Dermis blood vessel endothelial cell (primary cell): Measurements from ENCODE around the gene ANXA11. TPM values are rescaled to one million over a fixed set of nuclear protein-coding genes. Genes with fewer than 3 reads are reported as not detected.
A peak's percentile ranks its signal among the peaks of the same experiment; 100 is the strongest.

Experiments
- DNase-seq: peaks from one replicate; pipeline ENCODE4 v3.0.0; 2010
- total RNA-seq: library from RNA; depleted of rRNA; stranded (reverse); fragments of >200 nt; gene quantifications from 2 replicates; pipeline ENCODE4 v1.2.3, GENCODE V29; 2014

Gene ANXA11
- total RNA-seq, 1 donor from 2014 or later: 33.7 TPM

DNA sequence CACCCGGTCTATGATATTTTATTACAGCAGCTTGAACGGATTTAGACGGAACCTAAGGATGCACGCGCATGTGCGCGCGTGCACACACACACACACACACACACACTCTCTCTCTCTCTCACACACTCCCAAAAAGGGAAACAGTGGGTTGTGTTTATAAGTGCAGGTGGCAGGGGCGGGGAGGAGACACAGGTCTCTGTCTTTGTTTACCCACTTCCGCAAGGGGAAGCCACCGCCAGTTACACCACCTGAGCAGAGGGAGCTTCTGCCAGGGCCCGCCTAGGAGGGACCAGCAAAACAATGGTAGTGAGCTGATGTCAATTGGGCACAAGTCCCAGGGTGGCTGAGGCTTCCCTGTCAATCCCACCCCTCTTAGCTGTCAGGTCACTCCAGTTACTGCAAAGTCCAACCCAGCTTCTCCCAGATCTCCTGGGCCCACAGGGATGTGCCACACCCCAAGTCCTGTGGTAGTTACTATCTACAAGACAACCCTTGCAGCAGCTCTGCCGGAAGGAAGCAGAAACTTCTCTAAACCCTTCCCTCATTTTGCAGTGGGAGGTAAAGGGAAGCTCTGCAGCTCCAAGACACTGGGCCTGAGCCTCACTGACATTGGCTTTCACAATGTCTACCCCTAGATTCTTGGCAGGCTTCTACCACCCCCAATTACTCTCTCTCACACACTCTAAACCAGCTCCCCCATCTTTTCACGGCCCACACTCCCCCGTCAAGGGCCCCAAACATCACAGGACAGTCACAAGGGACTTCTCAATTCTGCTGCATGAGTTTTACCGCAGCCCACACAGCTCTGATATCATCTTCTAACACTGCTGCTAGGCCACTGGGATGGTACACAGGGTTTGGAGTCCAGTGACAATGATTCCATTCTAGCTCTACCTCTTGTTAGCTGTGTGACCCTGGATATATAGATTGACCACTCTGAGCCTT, 17.6 kb downstream of the ANXA11 start:
- no peak for DNase-seq

DNA sequence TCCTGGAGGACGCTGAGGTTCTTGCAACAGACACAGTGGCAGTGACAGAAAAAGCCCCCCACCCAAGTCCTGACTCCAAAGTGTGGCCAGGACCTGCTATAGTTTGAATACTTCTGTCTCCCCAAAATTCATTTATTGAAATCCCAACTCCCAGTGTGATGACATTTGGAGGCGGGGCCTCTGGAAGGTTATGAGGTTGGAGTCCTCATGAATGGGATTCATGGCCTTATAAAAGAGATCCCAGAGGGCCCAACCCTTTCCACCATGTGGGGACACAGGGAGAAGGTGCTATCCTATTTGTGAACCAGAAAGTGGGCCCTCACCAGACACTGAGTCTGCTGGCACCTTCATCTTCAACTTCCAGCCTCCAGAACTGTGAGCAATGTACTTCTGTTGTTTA, 18.3 kb downstream of the ANXA11 start:
- DNase-seq: no peak

DNA sequence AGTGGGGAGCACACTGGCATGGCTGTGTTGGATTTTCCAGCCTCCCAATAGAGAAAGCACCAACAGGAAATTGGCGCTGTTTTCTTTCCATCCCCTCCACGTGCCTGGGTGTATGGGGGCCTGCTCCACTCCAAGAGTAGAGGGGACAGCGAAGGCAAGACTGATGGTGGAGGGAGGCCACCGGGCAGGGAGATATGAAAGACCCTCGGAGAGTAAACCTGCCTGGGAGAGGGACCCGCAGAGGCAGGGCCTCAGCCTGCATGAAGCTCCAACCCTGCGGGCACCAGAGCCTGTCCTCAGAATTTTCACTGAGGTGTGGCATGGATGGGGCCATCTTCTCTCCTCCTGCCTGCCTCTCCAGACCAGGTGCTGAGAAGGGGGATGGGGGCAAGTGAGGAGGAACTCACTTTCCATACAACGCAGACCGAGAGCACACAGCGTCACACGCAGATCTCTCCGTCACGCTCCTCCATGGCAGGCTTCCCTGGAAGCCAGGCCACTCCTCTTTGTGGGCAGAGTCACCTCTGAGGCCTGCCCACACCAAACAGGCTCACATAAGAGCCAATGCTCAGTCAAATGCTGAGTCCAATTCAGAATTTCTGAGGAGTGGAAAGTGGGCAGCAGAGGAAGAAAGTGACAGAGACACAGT, 18.8 kb downstream of the ANXA11 start:
- DNase-seq: peak; percentile 30

DNA sequence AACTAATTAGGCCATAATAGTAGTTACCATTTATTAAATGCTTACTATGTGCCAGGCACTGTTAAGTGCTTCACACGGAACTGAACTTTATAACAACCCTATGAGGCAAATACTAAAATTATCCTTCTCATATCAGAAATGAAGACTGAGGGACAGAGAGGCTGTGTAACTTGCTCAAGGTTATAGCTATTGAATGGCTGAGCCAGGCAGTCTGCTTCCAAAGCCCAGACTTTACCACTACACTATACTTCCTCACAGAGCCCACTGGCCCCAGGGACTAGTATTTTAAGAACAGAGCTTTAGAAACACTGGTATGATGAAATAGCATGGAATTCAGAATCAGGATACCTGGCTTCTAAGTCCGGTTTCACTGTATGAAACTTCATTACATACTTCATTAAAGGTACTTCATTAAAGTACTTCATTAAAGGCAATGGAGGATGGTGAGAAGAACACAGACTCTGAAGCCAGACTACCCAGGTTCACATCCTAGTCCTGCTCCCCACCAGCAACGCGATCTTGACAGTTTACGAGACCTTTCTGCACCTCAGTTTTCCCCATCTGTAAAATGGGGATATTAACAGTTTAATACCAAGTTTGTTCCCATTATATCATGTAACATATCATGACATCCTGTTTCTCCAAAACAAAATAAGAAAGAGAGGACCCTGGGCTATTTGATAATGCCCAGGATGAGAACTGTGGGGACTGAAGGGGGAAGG, 19.6 kb downstream of the ANXA11 start:
- DNase-seq: no peak

DNA sequence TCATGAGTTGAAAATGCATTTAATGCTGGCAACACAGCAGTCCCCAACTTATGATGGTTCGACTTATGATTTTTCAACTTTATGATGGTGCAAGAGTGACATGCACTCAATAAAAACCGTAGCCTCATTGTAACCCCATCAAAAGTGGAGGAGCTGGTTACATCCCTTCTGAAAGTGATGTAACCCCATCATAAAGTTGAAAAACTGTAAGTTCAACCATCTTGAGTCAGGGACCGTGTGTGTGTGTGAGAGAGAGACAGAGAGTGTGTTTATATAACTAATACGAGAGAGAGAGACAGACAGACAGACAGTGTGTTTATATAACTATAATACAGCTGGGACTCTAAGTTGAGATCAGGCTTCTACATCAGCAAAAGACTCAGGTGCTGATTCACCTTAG, 21.0 kb downstream of the ANXA11 start:
- no peak for DNase-seq

DNA sequence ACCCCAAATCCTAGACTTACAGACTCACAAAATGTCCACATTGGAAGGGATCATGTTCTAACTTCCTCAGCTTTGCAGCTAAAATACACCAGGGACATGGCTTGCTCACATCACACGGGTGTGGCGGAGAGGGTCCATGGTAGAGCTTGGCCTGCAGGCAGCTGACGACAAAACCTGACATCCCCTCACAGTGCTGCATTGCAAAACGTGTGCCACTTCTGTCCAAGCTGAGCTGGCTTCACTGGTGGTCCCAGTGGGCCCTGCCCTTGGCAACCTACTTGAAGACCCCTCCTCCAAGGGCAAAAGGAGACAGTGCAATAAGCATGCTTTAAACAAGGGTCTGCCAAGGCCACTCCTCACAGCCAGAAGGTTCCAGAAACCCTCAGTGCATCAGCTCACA, 21.9 kb downstream of the ANXA11 start:
- no peak for DNase-seq

DNA sequence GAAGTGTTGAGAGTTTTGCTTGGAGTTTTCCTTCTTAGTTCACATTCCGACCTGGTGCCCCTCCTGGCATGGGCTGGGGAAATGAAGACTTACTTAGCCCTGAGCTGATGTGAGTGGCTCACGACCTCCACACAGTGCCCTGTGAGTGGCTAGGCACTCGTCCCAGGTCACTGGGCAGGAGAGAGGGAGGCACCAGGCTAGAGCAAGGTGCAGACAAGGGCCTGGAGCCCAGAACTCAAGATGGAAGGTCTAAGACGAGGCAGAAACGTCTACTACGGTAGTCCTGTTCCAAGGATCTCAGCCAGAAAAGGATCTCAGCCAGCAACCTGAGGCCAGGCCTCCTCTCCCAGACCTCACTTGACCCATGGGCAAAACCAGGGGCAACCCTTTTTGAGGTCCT, 22.4 kb downstream of the ANXA11 start:
- no peak for DNase-seq

DNA sequence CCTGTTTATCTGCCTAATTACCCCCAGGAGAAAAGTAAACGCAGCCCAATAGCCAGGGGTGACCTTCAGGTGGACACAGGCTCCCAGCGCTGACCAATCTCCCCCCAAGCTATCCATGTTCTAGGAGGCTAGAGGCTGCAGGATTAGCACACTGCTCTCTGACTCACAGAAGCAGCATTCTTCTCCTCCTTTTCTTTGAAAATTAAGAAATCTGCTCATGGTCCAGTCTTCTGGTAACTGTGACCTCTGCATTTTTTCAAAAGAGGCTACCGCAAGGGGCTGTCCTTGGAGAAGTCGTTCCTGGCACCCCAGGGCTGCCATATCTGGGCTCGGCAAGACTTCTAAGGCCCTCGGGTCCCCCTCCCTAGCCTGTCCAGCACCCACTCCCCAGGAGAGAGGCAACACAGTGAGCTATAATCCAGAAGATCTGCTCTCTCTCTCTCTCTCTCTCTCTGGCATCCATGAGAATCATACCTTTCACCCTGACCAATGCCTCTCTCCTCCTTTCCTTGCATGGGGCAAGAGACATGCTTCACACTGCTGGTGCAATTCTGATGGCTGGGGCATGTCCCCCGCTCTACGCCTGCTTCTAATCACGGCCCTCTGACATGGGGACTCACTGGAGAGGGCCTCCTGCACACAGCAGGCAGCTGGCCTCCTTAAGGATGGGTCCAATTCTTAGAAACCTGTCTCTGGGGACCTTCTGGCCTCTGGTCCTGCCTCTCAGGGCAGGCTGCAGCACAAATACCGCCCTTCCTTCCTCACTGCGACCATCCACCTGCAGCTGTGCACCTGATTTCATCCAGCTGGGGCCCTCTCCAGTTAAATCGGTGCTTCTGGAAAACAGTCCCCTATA, 27.3 kb downstream of the ANXA11 start:
- no peak for DNase-seq

DNA sequence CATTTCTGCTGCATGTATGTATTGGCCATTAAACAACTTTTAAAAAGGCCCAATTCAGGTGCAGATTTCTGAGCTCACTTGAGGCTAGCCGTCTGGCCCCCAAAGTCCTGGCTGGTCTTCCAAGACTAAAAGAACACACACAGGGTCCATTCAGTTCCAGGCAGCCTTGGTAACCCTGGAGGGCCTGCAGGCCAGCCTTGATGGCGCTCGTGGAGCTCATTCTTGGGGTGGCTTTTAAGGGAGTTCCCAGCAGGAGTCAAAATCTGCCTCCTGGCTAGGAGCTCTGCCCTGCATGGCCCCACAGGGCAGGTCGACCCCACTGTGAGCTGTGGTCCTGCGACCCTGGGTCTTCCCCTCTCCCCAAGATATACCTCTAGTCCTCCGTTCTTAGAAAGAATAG, 28.8 kb downstream of the ANXA11 start:
- DNase-seq: no peak

DNA sequence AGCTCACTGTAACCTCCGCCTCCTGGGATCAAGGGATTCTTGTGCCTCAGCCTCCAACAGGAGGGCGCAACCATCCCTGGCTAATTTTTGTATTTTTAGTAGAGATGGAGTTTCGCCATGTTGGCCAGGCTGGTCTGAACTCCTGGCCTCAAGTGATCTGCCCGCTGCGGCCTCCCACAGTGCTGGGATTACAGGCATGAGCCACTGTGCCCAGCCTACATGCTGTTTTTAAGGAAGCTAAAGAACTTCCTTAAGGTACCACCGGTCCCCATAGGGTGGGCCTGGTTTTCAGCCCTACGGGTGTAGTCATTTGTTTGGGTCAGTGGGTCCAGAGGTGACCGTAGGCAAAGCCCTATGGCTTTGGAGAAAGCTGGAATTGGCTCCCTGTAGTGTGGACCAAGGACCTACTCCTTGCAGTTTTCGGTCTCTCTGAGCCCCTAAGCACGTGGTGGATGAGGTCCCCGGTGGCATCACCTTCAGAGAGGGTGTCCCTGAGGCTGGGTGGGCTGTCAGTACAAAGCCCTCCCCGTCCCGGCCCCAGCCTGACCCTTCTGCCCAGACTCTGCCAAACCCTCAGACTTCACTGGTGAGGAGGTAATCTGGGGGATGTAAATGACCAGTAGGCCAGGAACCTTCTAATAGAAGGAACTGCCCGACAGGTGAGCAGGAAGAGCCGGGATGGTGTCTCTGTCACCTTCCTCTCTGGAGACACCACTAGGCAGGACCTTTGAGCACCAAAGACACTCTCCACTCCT, 30.5 kb downstream of the ANXA11 start:
- DNase-seq: no peak

DNA sequence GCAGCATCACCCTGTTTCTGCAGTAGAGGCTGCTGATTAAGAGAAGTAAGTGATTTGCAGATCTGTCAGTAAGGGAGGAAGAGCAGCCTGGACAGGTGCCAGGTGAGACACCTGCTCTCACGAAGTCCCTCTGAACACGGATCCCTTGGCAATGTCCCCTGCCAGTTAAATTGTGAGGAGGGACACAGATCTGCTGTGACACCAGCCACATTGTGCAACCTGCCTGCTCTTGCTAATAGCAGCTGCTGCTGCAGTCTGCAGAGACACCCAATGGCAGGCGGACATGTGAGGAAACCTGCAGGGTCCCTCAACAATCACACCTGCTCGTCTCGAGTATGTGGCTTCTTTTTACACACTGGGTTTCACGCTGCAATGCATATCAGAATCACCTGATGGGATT, 31.9 kb downstream of the ANXA11 start:
- no peak for DNase-seq

DNA sequence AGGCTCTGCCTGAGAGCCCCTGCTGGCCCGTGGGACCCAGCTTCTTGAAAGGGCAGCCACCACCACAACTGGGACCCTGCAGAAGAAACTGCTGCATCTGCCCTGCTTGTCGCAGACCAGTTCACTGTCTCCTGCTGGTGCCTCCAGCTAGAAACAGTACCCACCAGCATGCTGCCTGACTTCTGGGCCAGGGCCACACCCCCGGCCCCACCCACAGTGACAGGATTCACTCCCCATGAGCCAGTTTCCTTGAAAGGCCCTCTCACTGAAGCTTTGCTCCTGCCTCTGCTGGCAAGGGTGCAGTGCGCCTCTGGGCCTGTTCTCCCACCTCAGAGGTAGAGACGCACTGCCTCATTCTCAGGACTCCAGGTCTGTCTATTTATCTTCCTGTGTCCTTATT, 32.4 kb downstream of the ANXA11 start:
- no peak for DNase-seq

DNA sequence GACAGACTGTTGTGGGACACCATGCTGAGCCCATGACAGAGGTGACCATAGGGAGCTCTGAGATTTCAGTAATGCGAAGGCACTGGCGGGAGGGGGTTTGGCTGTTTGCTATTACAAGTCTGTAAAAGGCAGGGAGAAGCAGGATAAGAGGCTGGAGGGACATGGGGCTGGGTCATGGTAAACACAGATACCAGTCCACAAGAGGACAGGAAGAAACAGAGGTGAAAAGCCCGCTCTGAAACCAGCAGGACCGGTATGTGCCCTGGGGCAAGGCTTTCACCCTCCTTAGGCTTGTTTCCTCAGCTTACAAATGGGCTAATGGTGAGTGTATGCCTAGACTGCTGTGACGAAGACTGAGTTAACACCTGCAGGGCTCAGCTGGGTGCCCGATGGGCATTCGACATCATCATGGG, 34.1 kb downstream of the ANXA11 start:
- DNase-seq: no peak

DNA sequence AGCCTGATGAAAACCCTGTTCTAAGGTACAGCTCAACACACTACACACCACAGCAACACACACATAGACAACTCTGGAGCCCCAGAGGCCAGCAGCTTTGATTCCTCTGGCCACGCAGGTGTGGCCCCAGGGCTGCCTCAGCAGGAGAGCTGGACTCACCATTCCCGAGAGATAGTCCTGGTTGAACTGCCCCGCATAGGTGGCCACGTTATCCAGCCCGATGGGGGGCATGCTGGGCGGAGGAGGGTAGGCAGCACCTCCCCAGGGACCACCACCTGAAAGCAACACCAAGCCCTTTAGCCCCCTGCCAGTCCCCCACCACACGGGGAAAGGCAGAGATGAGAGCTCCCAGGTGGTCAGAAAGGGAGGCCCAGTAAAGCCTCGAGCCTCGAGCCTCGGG, 34.7 kb downstream of the ANXA11 start:
- DNase-seq: no peak

DNA sequence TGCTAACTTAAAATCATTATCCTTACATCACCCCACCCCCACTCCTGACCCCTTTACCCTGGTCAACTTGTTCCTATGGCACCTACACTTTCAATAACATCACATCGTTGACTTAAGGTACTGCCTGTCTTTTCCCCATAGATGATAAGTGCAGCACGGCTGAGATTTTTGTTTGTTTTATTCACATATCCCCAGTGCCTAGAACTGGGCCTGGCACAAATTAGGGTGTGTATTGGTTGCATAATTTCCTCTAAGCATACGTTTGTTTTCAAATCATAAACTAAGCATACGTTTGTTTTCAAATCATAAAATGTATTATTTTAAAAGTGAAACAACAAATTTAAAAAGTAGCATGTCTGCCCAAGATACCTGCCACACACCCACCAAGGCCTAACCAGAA, 35.3 kb downstream of the ANXA11 start:
- DNase-seq: no peak

DNA sequence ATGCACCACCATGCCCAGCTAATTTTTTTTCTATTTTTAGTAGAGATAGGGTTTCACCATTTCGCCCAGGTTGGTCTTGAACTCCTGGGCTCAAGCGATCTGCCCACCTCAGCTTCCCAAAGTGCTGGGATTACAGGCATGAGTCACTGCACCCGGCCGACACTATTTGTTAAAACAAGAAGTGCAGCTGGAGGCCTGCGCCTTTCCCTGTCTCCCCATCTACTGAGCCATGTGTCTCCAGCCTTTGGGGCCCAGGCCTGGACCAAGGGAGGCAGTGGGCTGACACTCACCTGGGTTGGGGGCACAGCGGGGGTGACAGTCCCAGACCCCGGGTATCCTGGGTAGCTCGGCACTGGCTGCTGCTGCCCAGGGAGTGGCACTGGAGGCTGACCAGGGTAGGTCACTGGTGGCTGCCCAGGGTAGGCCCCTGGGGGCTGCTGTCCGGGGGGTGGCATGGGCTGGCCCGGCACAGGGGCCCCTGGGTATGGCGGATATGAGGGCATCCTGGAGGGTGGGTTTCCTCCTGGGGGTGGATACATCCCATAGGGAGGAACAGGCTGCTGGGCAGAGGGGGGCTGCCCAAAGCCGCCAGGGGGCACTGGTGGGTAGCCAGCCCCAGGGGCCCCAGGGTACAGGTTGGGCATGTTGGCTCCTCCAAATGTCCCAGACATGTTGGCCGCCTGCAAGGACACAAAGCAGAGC, 36.5 kb downstream of the ANXA11 start:
- DNase-seq: peak; percentile 19

DNA sequence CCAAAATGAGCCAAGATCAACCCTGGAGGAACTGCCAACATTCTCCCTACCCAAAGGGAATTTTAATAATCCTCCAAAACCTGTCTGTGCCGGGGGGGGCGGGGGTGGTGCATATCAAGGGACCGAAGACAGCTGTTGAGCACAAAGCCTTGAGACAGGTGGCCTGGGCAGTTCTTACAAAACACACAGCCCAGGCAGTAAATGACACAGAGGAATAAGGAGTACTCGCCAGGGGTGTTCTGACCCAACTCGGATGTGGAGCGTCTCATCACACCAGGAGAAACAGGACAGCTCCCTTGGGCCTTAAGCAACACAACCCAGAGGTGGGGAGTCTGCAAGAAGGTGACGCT, 37.2 kb downstream of the ANXA11 start:
- no peak for DNase-seq

DNA sequence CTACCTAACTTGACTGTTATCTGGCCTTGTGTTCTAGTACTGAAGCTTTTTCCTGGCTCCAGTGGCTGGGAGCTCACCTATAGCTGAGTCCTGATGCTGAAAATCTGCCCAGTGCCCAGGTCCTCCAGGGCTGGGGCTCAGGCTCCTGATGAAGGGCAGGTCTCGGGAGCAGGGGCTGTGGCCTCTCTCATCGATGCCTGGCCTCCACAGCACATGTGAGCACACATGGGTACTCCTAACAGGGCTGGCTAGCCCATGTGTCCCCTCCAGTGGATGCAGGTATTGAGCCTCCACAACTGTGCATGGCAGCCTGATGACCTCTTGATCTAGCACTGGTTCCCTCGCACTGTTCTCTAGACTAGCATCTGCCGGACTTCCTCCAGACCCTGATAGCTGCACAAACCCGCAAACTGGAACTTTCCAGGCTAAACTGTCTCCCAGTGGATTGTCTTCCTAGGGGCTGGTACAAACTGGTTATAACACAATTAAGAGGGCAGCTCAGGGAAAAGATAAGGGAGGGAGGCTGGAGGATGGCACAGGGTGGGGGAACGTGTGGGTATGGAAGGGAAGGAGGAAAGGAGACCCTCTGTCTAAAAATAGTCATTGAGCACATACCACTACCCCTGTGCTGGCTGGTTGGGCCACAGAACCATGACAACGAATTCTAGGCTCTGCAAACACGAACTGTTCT, 37.7 kb downstream of the ANXA11 start:
- DNase-seq: no peak

DNA sequence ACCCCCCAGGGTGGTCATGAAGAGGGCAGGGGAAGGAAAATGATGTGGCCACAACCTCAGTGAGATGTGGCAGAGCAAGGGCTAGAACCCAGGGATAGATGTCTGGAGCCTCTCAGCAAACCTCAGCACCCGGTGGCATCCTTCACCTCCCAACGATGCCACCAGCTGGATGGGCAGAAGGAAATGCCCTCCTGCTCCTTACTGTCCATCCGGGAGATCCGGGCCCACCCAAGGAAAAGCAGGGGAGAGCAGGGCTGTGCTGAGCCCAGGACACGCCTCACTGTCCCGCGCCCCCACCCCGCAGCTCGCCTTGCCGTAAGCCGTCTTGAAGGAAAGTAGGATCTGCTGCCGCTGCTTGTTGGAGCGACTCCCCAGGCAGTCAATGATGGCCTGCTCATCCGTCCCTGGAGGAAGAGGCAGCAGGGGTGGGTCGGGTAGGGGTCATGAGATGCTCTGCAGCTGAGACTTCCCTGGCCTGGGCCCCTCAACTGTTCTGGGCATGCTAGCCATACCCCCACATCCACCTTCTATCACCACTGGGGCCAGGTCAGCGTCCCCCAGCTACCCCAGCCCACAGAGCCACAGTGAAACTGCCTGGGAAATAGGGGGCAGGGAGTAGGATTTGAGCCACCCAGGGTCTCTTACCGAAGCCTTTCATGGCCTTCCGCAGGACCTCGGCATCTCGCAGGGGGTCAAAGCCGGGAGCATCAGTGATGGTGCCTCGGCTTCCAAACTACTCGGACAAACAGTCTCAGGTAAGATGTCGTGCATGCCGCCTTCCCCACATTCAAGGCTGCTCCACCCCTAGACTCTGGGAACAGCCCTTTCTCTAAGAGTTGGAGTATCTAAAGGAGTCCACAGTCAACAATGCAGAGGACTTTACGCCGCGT, 38.5 kb downstream of the ANXA11 start:
- no peak for DNase-seq

DNA sequence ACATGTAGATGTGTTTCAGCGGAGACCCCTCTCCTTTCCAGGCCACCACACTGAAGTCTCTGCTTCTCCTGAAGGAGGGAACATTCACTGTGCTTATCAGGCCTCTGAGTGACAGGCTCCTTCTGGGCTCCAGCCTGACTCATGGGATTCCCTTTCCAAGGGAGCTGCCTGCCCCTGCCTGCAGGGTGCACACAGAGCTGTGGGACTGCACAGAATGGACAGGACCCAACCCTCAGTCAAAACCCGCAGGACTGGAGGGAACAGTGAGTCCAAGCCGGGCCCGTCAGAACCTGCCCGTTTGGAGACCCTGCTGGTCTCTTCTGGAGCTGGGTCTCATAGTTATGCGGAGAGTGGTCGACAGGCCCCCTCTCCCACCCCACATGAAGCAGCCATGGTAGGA, 40.2 kb downstream of the ANXA11 start:
- peak; percentile 38 for DNase-seq
